Stimulated activated CD4-positive, alpha-beta T cell treated with anti-CD3 and anti-CD28 coated beads, Interleukin-12 subunit alpha, Interleukin-12 subunit beta, amount 100 ng/mL, for 48 hours (primary cell): Measurements from ENCODE around the gene LRFN3.
"Not testable (repeated sequence)": the region's sequence is repeated elsewhere in the genome, so short reads cannot be mapped to it uniquely, and the experiment has no call there.

ENCODE experiments used
- DNase-seq, 3 donors: peaks; one replicate each; pipeline ENCODE4 v3.0.0-alpha.2; 2020; ENCODE audit warnings: low read depth in 2 of 3, low spot score in 1 of 3

The LRFN3 gene

DNA sequence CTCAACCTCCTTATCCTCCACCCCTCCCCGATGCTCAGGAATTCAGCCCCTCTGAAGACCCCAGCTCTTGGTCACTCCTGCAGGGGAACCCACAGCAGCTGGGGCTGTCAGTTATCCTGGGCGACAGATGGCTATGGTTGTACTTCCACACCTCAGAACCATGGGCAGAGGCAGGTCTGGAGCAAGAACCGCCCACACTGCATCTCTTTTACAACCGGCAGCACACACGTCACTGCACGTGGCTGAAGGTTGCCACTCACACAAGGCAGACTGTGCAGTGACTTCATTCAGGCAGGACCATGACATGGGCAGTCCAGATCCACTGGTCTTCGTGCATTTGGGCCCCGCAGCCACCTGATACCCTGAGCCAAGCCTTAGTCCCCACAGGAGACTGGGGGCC, 37.3 kb downstream of the LRFN3 start:
- DNase-seq: no peak

DNA sequence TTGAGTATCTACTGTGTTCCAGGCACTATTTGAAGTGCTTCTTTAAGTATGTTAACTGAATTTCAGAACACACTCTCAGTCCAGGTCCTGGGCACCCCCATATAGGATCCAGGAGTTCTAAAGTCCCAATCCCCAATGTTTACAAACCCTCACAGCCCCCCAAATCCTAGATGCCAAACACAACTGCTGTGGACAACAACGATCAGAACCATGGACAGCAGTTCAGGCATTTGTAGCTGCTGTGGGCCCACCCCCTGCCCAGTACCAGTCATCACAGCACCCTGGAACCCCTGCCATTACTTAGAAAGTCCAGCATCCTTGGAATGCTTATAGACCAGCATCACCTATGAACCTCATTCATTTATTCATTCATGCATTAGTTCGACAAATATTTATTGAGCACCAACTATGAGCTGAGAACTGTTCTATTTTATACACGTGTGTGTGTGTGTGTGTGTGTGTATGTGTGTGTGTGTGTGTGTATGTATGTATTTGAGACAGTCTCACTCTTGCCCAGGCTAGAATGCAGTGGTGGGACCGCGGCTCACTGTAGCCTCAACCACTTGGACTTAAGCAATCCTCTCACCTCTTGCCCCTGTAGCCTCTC, 39.5 kb downstream of the LRFN3 start:
- DNase-seq: no peak

DNA sequence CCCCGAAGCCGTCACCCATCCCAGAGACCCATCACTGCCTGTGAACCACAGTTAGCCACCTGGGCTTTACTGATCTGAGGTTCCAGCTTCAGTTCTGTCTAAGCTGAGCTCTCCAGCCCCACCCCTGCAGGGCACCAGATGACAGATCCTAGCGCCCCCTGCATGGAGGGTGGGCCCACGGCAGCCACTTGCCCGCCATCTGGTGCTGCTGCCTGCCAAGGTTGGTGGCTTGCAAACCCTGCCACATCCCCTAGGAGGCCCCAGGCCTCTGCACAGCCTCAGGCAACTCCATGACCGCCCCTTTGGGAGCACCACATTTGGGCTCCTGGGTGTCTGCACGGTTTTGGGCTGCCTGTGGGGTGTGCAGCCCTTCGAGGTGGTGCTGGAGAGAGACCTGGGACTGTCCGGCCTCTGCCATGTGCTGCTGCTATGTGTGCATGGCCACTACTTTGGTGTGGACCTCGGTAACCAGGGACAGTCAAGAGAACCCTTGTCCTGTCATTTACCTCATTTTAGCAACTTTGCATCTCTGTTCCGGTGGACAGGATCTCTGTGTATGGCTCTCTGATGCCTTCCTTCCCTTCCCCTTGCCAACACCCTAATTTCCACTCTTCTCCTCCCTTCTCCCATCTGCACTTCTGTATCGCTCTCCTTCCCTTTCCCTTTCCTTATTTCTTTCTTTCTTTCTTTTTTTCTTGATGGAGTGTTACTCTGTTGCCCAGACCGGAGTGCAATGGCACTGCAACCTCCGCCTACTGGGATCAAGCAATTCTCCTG, 41.5 kb downstream of the LRFN3 start:
- DNase-seq: no peak

DNA sequence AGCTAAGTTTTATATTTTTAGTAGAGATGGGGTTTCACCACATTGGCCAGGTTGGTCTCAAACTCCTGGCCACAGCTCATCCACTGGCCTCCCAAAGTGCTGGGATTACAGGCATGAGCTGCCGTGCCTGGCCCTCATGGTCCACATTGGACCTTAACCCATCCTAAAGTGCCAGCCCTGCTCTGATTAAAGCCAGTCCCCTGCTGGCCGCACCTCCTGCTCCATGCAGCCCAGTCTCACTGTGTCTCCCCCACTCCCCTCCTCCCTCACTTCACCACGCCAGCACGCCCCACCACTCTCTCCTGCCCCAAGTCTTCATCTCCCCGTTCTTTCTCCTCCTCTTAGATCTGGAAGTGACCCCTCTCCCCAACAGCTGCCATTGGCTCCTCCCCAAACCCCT, 42.1 kb downstream of the LRFN3 start:
- DNase-seq: no peak

DNA sequence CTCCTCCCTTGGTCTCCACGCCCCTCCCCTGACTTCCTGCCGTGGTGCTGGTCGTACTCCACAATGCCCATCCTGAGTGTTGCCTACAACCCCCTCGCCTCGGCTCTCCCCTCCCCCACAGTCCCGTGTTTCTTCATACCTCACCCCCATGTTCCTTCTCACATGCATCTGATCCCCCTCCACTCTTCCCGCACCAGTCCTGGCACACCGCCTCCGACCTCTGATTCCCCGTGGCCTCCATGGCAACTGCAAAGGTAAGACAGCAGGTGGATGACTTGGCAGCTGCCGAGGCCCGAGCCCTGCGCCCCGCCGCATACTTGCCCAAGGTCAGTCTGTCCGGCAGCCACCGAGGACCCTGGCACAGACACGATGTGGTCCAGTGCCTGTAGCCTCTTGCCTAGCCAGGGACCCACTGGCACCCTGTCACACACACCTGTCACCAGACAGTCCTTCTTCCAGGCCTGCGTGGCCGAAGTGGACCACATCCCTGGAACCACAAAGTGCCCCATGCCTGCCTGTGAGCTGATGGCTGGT, 42.7 kb downstream of the LRFN3 start:
- no peak for DNase-seq

DNA sequence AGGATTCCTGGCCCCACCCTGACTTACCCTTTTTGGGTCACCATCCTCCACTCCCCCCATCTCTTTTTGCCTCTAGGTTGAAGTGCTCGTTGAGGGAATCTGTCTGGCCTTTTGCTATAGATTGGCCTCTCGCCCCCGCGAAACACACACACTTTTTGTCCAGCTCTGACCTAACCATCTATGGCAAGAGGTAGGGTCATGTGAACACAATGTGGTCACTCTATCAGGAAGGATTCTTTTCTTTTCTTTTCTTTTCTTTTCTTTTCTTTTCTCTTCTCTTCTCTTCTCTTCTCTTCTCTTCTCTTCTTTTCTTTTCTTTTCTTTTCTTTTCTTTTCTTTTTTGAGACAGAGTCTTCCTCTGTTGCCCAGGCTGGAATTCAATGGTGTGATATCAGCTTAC, 44.8 kb downstream of the LRFN3 start:
- DNase-seq: not testable (repeated sequence)

DNA sequence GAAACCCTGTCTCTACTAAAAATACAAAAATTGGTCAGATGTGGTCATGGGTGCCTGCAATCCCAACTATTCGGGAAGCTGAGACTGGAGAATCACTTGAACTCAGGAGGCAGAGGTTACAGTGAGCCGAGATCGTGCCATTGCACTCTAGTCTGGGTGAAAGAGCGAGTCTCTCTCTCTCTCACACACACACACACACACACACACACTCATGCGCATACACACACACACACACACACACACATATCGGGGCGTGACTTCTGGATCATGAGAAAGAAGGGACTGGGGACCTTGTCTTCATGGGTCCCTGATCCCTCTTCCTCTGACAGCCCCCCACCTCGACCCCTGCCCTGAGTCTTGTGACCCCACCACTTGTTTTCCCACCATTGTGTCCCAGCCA, 47.0 kb downstream of the LRFN3 start:
- DNase-seq: no peak

DNA sequence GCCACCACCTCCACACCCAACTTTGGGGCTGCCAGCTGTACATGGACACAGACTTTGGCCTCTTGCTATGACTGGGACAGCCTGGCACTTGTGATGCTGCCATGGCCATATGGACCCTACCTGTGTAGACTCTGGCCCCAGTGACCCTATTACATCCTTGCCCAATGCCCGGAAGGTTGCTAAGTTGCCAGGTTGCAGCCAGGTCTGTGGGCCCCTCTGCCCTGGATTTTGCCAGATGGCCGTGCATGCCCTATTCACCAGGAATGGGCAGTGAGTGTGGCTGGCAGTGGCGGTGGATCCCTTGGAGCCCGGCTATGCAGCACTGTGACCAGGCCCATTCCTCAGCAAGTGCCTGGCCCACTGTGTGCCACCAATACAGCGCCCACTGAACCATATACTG, 49.9 kb downstream of the LRFN3 start:
- DNase-seq: no peak

DNA sequence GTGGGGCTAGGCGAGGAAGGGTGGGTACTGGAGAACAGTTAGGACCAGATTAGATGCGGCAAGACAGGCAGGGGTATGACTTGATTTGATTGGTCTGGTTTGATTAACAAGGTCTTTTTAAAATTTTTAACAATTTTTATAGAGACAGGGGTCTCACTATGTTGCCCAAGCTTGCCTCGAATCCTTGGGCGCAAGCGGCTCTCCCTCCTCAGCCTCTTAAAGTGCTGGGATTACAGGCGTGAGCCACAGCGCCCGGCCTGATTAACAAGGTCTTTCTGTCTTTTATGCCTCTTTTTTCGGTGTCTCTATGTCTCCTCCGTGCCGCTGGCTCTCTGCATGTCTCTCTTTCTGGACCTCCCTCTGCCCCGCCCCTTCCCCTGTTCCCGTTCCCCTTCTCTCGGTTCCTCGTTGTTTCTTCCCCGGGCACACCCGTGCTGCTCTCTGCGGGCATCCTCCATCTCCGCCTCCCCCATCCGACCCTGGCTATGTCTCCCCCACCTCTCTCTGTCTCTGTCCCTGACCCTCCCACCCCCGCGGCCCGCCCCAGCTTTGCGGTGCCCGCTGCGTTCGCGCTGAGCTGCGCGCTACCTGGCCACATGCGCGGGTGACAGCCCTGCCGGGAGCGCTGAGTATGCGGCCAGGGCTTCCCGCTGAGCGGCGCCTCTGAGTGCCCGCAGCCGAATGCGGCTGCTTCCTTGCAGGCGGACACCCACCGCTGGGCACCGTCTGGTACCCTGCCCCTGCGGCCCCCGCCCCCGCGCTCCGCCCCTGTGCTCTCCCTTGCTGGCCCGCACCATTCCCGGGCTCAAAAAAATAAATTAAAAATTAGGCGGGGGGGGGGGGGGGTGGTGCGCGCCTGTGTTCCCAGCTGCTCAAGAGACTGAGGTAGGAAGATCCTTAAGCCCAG, 50.7 kb downstream of the LRFN3 start:
- DNase-seq: no peak

DNA sequence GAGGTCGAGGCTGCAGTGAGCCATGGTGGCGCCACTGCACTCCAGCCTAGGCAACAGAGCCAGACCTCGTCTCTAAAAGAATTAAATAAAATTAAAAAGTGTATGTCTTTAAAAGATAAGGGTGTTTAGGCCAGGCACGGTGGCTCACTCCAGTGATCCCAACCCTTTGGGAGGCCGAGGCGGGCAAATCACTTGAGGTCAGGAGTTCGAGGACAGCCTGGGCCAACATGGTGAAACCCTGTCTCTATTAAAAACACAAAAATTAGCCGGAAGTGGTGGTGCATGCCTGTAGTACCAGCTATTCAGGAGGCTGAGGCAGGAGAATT, 51.4 kb downstream of the LRFN3 start:
- DNase-seq: no peak

DNA sequence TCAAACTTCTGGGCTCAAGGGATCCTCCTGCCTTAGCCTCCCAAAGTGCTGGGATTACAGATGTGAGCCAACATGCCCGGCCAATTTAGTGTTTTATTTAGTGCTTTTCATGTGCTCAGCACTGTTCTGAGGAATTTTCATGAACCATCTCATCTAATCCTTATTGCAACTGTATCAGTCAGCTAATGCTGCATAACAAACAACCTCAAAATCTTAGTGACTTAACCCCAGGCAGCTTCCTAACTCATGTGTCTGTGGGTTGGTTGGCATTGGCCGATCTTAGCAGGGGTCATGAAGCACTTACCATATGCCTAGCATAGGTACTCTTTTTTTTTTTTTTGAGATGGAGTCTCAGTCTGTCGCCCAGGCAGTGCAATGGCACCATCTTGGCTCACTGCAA, 52.6 kb downstream of the LRFN3 start:
- DNase-seq: no peak

DNA sequence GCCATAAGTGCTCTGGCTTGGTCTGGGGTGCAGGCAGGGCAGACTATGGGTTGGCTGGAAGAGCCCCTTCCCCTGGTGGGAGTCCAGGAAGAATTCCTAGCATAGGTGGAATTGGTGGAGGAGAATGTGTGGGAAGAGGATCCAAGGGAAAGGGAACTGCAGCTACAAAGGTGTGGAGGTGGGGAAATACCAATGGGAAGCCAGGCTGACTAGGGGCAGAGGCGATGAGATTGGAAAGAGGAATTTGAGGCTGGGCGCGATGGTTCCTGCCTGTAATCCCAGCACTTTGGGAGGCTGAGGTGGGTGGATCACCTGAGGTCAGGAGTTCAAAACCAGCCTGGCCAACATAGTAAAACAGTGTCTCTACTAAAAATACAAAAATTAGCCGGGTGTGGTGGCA, 54.0 kb downstream of the LRFN3 start:
- no peak for DNase-seq

DNA sequence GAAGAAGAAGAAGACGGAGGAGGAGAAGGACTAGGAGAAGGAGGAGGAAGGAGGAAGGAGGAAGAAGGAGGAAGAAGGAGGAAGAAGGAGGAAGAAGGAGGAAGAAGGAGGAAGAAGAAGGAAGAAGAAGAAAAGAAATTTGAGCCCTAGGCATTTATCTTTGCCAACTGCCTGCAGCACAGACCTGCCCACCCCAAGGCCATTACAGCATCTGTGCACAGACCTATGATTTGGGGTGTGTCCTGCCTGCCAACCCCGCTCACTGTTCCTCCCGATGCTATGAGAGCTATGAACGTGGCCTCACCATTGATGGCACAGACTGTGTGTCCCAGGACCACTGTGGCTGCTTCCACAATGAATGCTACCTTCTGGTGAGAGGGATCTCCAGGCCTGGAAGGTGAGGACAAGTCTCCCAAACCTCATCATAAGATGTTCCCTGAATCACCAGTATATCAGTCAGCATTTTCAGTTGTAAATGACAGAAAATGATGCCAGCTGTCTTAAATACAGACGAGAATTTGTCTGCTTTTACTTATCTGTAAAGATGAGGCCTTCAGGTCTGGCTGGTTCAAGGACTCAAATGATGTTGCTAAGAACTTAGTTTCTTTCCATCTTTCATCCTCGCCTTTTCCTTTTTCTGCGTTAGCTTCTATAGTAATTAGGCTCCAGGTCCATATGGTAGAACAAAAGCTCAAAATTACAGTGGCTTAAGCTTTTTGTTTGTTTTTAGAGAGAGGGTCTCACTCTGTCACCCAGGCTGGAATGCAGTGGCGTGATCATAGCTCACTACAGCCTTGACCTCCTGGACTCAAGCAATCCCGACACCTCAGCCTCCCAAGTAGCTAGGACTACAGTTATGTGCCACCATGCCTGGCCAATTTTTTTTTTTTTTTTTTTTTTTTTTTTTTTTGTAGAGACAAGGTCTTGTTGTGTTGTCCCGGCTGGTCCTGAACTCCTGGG, 54.9 kb downstream of the LRFN3 start:
- DNase-seq: no peak

DNA sequence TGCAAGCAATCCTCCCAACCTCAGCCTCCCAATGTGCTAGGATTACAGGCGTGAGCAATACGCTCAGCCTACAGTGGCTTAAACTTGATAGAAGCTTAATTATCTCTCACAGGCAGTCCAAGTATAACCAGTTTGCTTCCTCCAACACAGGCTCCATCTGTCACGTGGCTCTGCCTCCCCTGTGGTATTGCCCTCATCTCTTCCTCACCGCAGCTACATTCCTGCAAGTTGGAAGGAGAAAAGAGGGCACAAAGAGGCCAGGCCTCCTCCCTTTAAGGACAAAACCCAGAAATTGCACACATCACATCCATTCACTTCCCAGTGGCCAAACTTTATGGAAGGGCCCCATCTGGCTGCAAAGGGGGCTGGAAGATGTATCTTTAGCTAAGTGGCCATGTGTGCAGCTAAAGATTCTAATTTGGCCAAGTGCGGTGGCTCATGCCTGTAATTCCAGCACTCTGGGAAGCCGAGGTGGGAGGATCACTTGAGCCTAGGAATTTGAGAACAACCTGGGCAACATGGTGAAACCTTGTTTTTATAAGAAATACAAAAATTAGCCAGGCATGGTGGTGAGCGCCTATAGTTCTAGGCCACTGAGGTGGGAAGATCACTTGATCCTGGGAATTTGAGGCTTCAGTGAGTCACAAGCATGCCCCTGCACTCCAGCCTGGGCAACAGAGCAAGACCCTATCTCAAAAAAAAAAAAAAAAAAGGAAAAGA, 55.7 kb downstream of the LRFN3 start:
- no peak for DNase-seq

DNA sequence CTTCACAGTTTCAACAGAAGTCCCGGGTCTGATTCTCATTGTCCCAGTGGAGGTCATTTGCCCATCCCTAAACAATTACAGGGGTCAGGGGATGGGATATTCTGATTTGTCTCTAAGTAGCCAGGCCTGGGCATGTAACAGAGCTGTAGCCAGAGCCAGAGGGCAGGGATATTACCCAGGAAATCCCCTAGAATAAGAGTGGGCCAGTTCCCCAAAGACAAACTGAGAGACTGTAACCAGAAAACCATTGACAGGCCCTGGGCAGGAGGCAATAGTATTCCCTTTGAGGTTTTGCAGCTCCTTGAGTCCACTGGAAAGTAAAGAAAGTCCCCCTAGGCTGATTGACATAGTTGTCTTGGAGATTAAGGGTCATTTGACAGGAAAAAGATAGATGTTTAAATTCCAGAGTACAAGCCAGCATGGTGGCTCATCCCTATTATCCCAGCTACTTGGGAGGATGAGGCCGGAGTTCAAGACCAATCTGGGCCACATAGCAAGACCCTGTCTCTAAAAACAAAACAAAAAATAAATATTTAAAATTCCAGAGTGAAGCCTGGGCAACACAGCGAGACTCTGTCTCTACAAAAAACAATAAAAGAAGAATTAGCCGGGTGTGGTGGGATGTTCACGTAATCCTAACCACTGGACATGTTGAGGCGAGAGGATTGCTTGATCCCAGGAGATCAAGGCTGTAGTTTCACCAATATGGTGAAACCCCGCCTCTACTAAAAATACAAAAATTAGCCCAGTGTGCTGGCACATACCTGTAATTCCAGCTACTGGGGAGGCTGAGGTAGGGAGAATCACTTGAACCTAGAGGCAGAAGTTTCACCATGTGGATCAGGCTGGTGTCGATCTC, 57.0 kb downstream of the LRFN3 start:
- no peak for DNase-seq

DNA sequence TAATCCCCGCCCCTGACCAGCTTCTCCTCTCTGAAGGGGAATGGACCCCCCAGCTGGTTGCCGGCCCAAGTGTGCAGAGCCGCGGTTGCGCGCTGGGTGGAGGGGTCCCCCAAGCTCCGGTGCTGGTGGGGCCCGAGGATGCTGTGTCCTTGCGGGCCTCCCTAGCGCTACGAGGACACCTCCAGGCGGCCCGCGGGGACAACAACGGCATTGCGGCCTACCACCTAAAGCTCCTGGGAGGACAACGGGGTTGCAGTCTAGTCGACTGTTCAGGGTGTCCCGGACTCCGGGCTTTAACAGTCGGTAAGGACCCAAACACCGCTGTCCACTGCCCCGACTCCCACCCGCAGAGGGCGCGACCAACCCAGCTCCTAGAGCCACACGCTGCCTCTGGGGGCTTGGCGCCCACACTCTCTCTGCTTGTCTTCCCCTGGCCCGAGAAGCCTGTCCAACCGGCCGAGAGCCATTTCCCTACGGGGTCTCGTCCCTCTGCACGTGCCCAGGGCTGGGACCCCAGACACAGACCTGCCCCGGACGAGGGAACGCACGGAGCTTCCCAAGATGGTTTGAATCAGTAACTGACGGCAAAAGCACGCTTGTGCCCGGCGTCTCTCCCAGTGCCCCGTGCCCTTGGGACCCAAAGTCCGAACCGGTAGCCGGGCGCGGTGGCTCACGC, 57.9 kb downstream of the LRFN3 start:
- no peak for DNase-seq
